DOHH2 (cell line): Measurements from ENCODE around the gene MS4A13.

Experiments used
- CTCF ChIP-seq: fragments of 200-600 bp; sonication (generic); IDR thresholded peaks from one replicate; pipeline ENCODE4 v1.5.1; 2014; ENCODE audit warnings: antibody characterized with exemption, mild to moderate bottlenecking, low read depth, low read length; ENCODE audit not compliant: poor library complexity, severe bottlenecking
- EZH2phosphoT487 ChIP-seq: fragments of 200-600 bp; sonication (generic); IDR thresholded peaks from 2 replicates; pipeline ENCODE4 v1.6.1; 2017; ENCODE audit warnings: borderline replicate concordance, mild to moderate bottlenecking, antibody characterized with exemption, low read length, moderate library complexity, mixed read lengths

GRCh38 chr11:60513496-60514460 lies 1.4 kb upstream of the MS4A13 start:
- TF ChIP-seq CTCF, result no peak
- no peak for TF ChIP-seq EZH2phosphoT487
